Measurements from ENCODE around the gene PIK3CD.

- no peak for TF ChIP-seq CTCF (conservative IDR thresholded peaks at IDR 0.05)
- no peak for TF ChIP-seq EZH2 (IDR thresholded peaks at IDR 0.05; ENCODE audit: low read depth)
Observed at GRCh38 chr1:9649769-9650168, 1.8 kb upstream of the PIK3CD start.

All from PC-9 (cell line).